GM12878 (cell line): ENCODE measurements around the gene PCBP1. TPM values are rescaled to one million over a fixed set of nuclear protein-coding genes. Genes with fewer than 3 reads are reported as not detected.

Source experiments
- ATAC-seq: fragments of 200-7000 bp; cut with Tn5 transposase; 3 replicates; pipeline ENCODE4 v1.9.1; 2020; ENCODE audit warnings: mild to moderate bottlenecking, moderate library complexity
- BruUV-seq: library from RNA; stranded (reverse); fragments of 400-500 nt; replicated peaks from 2 replicates; lab custom pipeline; 2021; lab: Mats Ljungman, UMichigan
- CTCF ChIA-PET: fragments of 300-600 bp; sonication (Branson Sonifier 250); formaldehyde crosslinking; extraction: SDS; loops from one replicate; lab custom pipeline; 2021; ENCODE audit warnings: inconsistent platforms; lab: Yijun Ruan, JAX
- POLR2A ChIA-PET: fragments of 350-600 bp; formaldehyde crosslinking; extraction: SDS; loops from one replicate; lab custom pipeline; 2021; ENCODE audit warnings: inconsistent platforms; lab: Charles Lee
- RAD21 ChIA-PET: fragments of 300-600 bp; sonication (Branson Sonifier 250); formaldehyde crosslinking; loops from one replicate; lab custom pipeline; 2023; ENCODE audit warnings: antibody characterized with exemption; ENCODE audit not compliant: unreplicated experiment; lab: Charles Lee
- SMC1A ChIA-PET: fragments of 300-600 bp; sonication (Branson Sonifier 250); formaldehyde crosslinking; loops from one replicate; lab custom pipeline; 2023; ENCODE audit not compliant: unreplicated experiment, uncharacterized antibody; lab: Charles Lee
- DNase-seq: peaks from one replicate; pipeline ENCODE4 v3.0.0-alpha.2; 2011; ENCODE audit warnings: low read depth, low spot score
- FAIRE-seq: peaks from 3 replicates; lab custom pipeline; 2011; peaks lifted over from hg19 to GRCh38; lab: Jason Lieb, UNC
- H2AFZ ChIP-seq: 2 replicates; pipeline ENCODE4 v1.6.0; 2011; ENCODE audit warnings: low read depth, low read length, control low read depth; ENCODE audit not compliant: control insufficient read depth
- H3K27ac ChIP-seq: 2 replicates; pipeline ENCODE4 v1.5.1; 2011; ENCODE audit warnings: control low read depth; ENCODE audit not compliant: control insufficient read depth, insufficient read depth
- H3K27me3 ChIP-seq, 2 experiments: replicated peaks in 1 of 2; 2 replicates each; pipeline versions ENCODE4 v1.6.0 to v1.6.1; 2011; ENCODE audit warnings: low read length in 1 of 2; ENCODE audit not compliant: control insufficient read depth in 2 of 2, insufficient read depth in 2 of 2
- H3K36me3 ChIP-seq, 2 experiments: 2 replicates each; pipeline ENCODE4 v1.5.1; 2011; ENCODE audit warnings: low read length in 1 of 2; ENCODE audit not compliant: control insufficient read depth in 2 of 2, insufficient read depth in 2 of 2
- H3K4me1 ChIP-seq: 2 replicates; pipeline ENCODE4 v1.6.1; 2011; ENCODE audit warnings: mild to moderate bottlenecking, low read length, moderate library complexity, mixed read lengths; ENCODE audit not compliant: control insufficient read depth, insufficient read depth
- H3K4me2 ChIP-seq: 2 replicates; pipeline ENCODE4 v1.6.0; 2011; ENCODE audit warnings: control low read depth; ENCODE audit not compliant: control insufficient read depth, insufficient read depth
- H3K4me3 ChIP-seq: fragments of 200-600 bp; sonication (generic); 2 replicates; pipeline ENCODE4 v1.5.1; 2016
- H3K79me2 ChIP-seq: 2 replicates; pipeline ENCODE4 v1.6.0; 2011; ENCODE audit warnings: low read length; ENCODE audit not compliant: control insufficient read depth, insufficient read depth
- H3K9ac ChIP-seq: 2 replicates; pipeline ENCODE4 v1.8.0; 2011; ENCODE audit warnings: low read length, control low read depth, mixed read lengths; ENCODE audit not compliant: control insufficient read depth, insufficient read depth
- H3K9me3 ChIP-seq: replicated peaks from 3 replicates; pipeline ENCODE4 v1.5.1; 2011; ENCODE audit warnings: mild to moderate bottlenecking, low read length; ENCODE audit not compliant: control insufficient read depth, insufficient read depth
- H4K20me1 ChIP-seq: 2 replicates; pipeline ENCODE4 v1.6.0; 2011; ENCODE audit not compliant: control insufficient read depth, insufficient read depth
- CHD1 ChIP-seq: IDR thresholded peaks from 2 replicates; pipeline ENCODE4 v1.6.1; 2012; ENCODE audit warnings: low read depth, low read length, improper control_type of control experiment
- EP300 ChIP-seq, 2 experiments: fragments of 150-350 bp in 1 of 2; IDR thresholded peaks; 2 replicates each; pipeline ENCODE4 v1.6.1; 2011 to 2012; ENCODE audit warnings: low read depth in 2 of 2, low read length in 2 of 2, borderline replicate concordance in 1 of 2, improper control_type of control experiment in 1 of 2, inconsistent platforms in 1 of 2; ENCODE audit not compliant: control insufficient read depth in 1 of 2
- KAT2A ChIP-seq: conservative IDR thresholded peaks from 2 replicates; pipeline ENCODE4 v1.6.1; 2011; ENCODE audit warnings: low read depth, low read length; ENCODE audit not compliant: control insufficient read depth
- MEF2B ChIP-seq: fragments of 450-650 bp; IDR thresholded peaks from 2 replicates; pipeline ENCODE4 v1.6.1; 2018; ENCODE audit warnings: mild to moderate bottlenecking, moderate library complexity; ENCODE audit not compliant: partially characterized antibody, poor library complexity, severe bottlenecking
- MTA2 ChIP-seq: fragments of 450-650 bp; IDR thresholded peaks from 2 replicates; pipeline ENCODE4 v1.6.1; 2016; ENCODE audit warnings: low read depth, mild to moderate bottlenecking, moderate library complexity
- NBN ChIP-seq: fragments of 450-650 bp; IDR thresholded peaks from 2 replicates; pipeline ENCODE4 v1.6.1; 2016
- NRF1 ChIP-seq: conservative IDR thresholded peaks from 2 replicates; pipeline ENCODE4 v1.6.1; 2011; ENCODE audit warnings: mild to moderate bottlenecking, low read depth, low read length, improper control_type of control experiment
- PKNOX1 ChIP-seq: fragments of 450-650 bp; IDR thresholded peaks from 2 replicates; pipeline ENCODE4 v1.6.1; 2016; ENCODE audit warnings: mild to moderate bottlenecking
- RB1 ChIP-seq: fragments of 450-650 bp; formaldehyde crosslinking; IDR thresholded peaks from 2 replicates; pipeline ENCODE4 v1.6.1; 2017; ENCODE audit warnings: mild to moderate bottlenecking, borderline replicate concordance
- RUNX3 ChIP-seq: IDR thresholded peaks from 2 replicates; pipeline ENCODE4 v1.6.1; 2012; ENCODE audit warnings: low read length, inconsistent platforms
- SRF ChIP-seq, 2 experiments: IDR thresholded peaks; 2 replicates each; pipeline ENCODE4 v1.6.1; 2011; ENCODE audit warnings: low read depth in 2 of 2, low read length in 2 of 2, mild to moderate bottlenecking in 1 of 2, moderate library complexity in 1 of 2
- TBL1XR1 ChIP-seq: IDR thresholded peaks from 2 replicates; pipeline ENCODE4 v1.6.1; 2012; ENCODE audit warnings: low read depth, low read length, improper control_type of control experiment
- ZZZ3 ChIP-seq: IDR thresholded peaks from 2 replicates; pipeline ENCODE4 v1.6.1; 2011; ENCODE audit warnings: low read depth; ENCODE audit not compliant: control insufficient read depth, insufficient read length
- WGBS: methylation state at CpG from one replicate; pipeline ENCODE4 v1.1.6; 2016; ENCODE audit warnings: low lambda C conversion rate; ENCODE audit not compliant: insufficient replicate concordance, insufficient coverage; ENCODE audit errors: missing lambda C conversion rate; 5-methylcytosine and 5-hydroxymethylcytosine counted together
- in situ Hi-C: fragments of 300-500 bp; cut with MboI; formaldehyde crosslinking; loops from 9 replicates; pipeline ENCODE4 v1.14.3; 2018; ENCODE audit warnings: mixed read lengths
- intact Hi-C: fragments of 100-400 bp; cut with micrococcal nuclease; formaldehyde crosslinking; loops from one replicate; pipeline ENCODE4 v1.14.2; 2022; ENCODE audit not compliant: unreplicated experiment
- polyA plus RNA-seq, 11 experiments: library from polyadenylated mRNA; depleted of rRNA in 4 of 11; unstranded in 6 of 11; stranded (reverse) in 5 of 11; fragments of >200 nt; fragmentation: Nextera tagmentation in 4 of 11; fragmentation: Illumina TruSeq in 1 of 11; extraction: Ambion mirVana in 4 of 11; extraction: Trizol in 1 of 11; gene quantifications; 1 replicate in 1 of 11; 2 replicates in 10 of 11; pipeline versions ENCODE4 v1.2.1 to v1.2.3, GENCODE V29; 2011 to 2016; ENCODE audit warnings: inconsistent platforms in 2 of 11, missing spikeins in 2 of 11, low read depth in 1 of 11
- total RNA-seq, 4 experiments: library from RNA; depleted of rRNA in 3 of 4; stranded (reverse); fragments of >200 nt in 3 of 4; fragmentation: Illumina TruSeq in 1 of 4; extraction: Trizol in 1 of 4; gene quantifications; 2 replicates each; pipeline versions ENCODE4 v1.2.1 to v1.2.3, GENCODE V29; 2013 to 2021
- TF ChIP-seq, protein P1 (sequence below): IDR thresholded peaks from 2 replicates; pipeline ENCODE4 v1.6.1; 2011; ENCODE audit warnings: low read depth, mild to moderate bottlenecking, low read length, moderate library complexity, borderline replicate concordance; ENCODE audit errors: extremely low read depth
- TF ChIP-seq, protein P2 (sequence below): fragments of 450-650 bp; IDR thresholded peaks from 2 replicates; pipeline ENCODE4 v1.6.1; 2017; ENCODE audit warnings: mild to moderate bottlenecking, low read depth, inconsistent platforms; ENCODE audit not compliant: poor library complexity, severe bottlenecking
- TF ChIP-seq, protein P3 (sequence below): fragments of 150-350 bp; IDR thresholded peaks from 2 replicates; pipeline ENCODE4 v1.6.1; 2014; ENCODE audit warnings: mild to moderate bottlenecking, low read depth, low read length

The PCBP1 gene
- total and polyA plus RNA-seq, 10 of the 15 experiments (the other 5 are each of a cell fraction or from before 2014, with no cell fraction given): 24.4 to 494 (median 130) TPM

DNA sequence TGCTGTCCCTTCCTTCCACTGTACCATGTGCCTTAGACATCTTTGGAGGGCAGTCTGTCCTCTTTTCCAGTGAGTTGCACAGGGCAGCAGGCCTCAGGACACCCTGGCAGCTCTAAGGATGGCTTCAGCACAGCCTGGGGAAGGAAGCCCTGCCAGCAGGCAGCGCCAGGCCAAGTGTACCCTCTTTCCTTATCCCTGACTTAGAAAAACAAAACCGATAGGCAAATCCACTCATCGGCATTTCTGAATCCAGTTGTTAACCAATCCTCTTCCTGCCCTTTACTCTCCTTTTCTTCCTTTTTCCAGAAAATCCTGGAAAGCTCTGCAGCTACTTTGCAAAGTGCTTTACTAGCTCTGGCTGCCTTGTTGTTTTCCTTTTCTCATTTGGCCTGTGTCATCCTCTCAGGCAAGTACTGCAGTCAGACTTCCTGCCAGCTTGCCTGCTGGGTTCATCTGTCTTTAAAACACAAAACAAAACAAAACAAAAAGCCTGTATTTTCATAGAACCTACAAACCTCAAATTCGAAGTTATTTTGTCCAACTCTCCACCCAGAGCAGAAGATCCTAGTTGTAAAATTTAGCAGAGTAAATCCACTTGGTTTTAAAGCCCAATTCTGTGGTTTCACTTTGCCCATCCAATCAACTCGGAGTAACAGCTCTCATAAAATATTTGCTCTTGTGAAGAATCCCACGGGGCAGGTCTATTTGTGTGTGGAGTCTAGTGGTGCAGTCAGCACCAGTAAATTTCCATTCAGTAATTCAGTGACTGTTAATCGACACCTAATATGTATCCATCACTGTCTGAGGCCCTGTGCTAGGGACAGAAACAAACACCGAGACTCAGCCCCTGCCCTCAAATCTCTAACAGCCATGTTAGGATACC lies 45.2 kb downstream of the PCBP1 start:
- peak overlapping the region; percentile 95 for H3K9ac ChIP-seq
- peak; percentile 63 for ATAC-seq
- peak overlapping the region; percentile 67 for H3K4me3 ChIP-seq
- in situ Hi-C loops (no loop called here), intact Hi-C loops (loop anchor here (1.0 to 2.0 kb wide), 3 partner anchors 8 to 46 kb away; partner anchors contain the start of gene PCBP1)
- peak overlapping the region; percentile 90 for H3K4me2 ChIP-seq
- POLR2A ChIA-PET: interaction anchor here (1.2 to 13.8 kb wide), 13 partner anchors 9 to 218 kb away, joined by 4 to 263 read pairs (median 18); partner anchors contain the start of genes C2orf42, MXD1 and PCBP1
- no peaks in the 10 kb centered on the region for H3K36me3 ChIP-seq
- CTCF ChIA-PET: interaction anchor here (1.0 to 6.5 kb wide), 15 partner anchors 8 to 220 kb away, joined by 3 to 54 read pairs (median 9); partner anchors contain the start of gene MXD1
- RAD21 ChIA-PET: interaction anchor here (1.2 to 10.5 kb wide), 16 partner anchors 8 to 407 kb away, joined by 3 to 181 read pairs (median 24); partner anchors contain the start of genes C2orf42, MXD1 and PCBP1
- SMC1A ChIA-PET: interaction anchor here (0.7 to 13.4 kb wide), 17 partner anchors 10 to 364 kb away, joined by 3 to 311 read pairs (median 5); partner anchors contain the start of genes C2orf42, MXD1, PCBP1 and SNRPG
- peak overlapping the region; percentile 99 for H3K27ac ChIP-seq
- no peaks in the 10 kb centered on the region for H4K20me1 ChIP-seq
- whole genome bisulfite sequencing: 2% methylated on average over 8 of the region's 8 CpGs
- FAIRE-seq: peak; percentile 73
- DNase-seq: no peak
- H2AFZ ChIP-seq: peak overlapping the region; percentile 47
- H3K9me3 ChIP-seq: no peaks in the 10 kb centered on the region
- no peaks in the 10 kb centered on the region for H3K27me3 ChIP-seq
- peaks cover 3% of the 10 kb centered on the region for H3K79me2 ChIP-seq
- BruUV-seq: TSS peak; percentile 95
- H3K4me1 ChIP-seq: peaks cover 49% of the 10 kb centered on the region
- TF ChIP-seq NBN (peak; percentile 62), MEF2B (peak; percentile 62), ZZZ3 (no peak), TBL1XR1 (0 out of 2 replicates have a peak, but pooled peaks have one; percentile 48), RB1 (0 out of 2 replicates have a peak, but pooled peaks have one; percentile 23), NRF1 (no peak), PKNOX1 (peak; percentile 93), MTA2 (peak; percentile 59; the same call in 1 of the 2 replicates), SRF (IDR thresholded peaks at IDR 0.05; ENCODE audit: low read depth in 2 of 2, low read length in 2 of 2) (no peak), KAT2A (no peak), CHD1 (0 out of 2 replicates have a peak, but pooled peaks have one; percentile 64), RUNX3 (peak; percentile 70), EP300 (IDR thresholded peaks at IDR 0.05; ENCODE audit: borderline replicate concordance in 1 of 2, control insufficient read depth in 1 of 2, low read depth in 2 of 2, low read length in 2 of 2) (no peak)
- TF ChIP-seq, protein P1, sequence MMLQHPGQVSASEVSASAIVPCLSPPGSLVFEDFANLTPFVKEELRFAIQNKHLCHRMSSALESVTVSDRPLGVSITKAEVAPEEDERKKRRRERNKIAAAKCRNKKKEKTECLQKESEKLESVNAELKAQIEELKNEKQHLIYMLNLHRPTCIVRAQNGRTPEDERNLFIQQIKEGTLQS: no peak
- TF ChIP-seq, protein P2, sequence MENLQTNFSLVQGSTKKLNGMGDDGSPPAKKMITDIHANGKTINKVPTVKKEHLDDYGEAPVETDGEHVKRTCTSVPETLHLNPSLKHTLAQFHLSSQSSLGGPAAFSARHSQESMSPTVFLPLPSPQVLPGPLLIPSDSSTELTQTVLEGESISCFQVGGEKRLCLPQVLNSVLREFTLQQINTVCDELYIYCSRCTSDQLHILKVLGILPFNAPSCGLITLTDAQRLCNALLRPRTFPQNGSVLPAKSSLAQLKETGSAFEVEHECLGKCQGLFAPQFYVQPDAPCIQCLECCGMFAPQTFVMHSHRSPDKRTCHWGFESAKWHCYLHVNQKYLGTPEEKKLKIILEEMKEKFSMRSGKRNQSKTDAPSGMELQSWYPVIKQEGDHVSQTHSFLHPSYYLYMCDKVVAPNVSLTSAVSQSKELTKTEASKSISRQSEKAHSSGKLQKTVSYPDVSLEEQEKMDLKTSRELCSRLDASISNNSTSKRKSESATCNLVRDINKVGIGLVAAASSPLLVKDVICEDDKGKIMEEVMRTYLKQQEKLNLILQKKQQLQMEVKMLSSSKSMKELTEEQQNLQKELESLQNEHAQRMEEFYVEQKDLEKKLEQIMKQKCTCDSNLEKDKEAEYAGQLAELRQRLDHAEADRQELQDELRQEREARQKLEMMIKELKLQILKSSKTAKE: peak; percentile 72
- TF ChIP-seq, protein P3, sequence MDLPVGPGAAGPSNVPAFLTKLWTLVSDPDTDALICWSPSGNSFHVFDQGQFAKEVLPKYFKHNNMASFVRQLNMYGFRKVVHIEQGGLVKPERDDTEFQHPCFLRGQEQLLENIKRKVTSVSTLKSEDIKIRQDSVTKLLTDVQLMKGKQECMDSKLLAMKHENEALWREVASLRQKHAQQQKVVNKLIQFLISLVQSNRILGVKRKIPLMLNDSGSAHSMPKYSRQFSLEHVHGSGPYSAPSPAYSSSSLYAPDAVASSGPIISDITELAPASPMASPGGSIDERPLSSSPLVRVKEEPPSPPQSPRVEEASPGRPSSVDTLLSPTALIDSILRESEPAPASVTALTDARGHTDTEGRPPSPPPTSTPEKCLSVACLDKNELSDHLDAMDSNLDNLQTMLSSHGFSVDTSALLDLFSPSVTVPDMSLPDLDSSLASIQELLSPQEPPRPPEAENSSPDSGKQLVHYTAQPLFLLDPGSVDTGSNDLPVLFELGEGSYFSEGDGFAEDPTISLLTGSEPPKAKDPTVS: peak; percentile 70
